ENCODE measurements around the gene PRB2.
"Not testable (repeated sequence)": the region's sequence is repeated elsewhere in the genome, so short reads cannot be mapped to it uniquely, and the experiment has no call there.

The PRB2 gene

GRCh38 chr12:11395467-11395866 lies at the start of gene PRB2:
Gene PRB2, minus strand, starts transcription at chr12:11395567. Its CDS starts 38 bp downstream, at chr12:11395529.
- not testable (repeated sequence) for DNase-seq (ENCODE audit: low read depth, low spot score)

GRCh38 chr12:11437966-11438365 lies 42.6 kb upstream of the PRB2 start:
- no peak for DNase-seq (ENCODE audit: low read depth, low spot score)

GRCh38 chr12:11433664-11434063 lies 38.3 kb upstream of the PRB2 start:
- no peak for DNase-seq (ENCODE audit: low read depth, low spot score)

GRCh38 chr12:11431486-11431885 lies 36.1 kb upstream of the PRB2 start:
- no peak for DNase-seq (ENCODE audit: low read depth, low spot score)

GRCh38 chr12:11427341-11427740 lies 32.0 kb upstream of the PRB2 start:
- DNase-seq (ENCODE audit: low read depth, low spot score), result no peak

- DNase-seq (ENCODE audit: low read depth, low spot score), result no peak
These were observed 17.4 kb upstream of the PRB2 start for GRCh38 chr12:11412731-11413130.

GRCh38 chr12:11408096-11408495 lies 12.7 kb upstream of the PRB2 start:
- DNase-seq (ENCODE audit: low read depth, low spot score), result no peak

GRCh38 chr12:11397366-11397765 lies 2.0 kb upstream of the PRB2 start:
- DNase-seq (ENCODE audit: low read depth, low spot score), result no peak

- not testable (repeated sequence) for DNase-seq (ENCODE audit: low read depth, low spot score)
These were observed 3.9 kb downstream of the PRB2 start for GRCh38 chr12:11391456-11391855.

- not testable (repeated sequence) for DNase-seq (ENCODE audit: low read depth, low spot score)
These were observed 17.9 kb downstream of the PRB2 start for GRCh38 chr12:11377420-11377819.

- DNase-seq (ENCODE audit: low read depth, low spot score), result no peak
These were observed 34.2 kb downstream of the PRB2 start for GRCh38 chr12:11361151-11361550.

- not testable (repeated sequence) for DNase-seq (ENCODE audit: low read depth, low spot score)
These were observed 35.0 kb downstream of the PRB2 start for GRCh38 chr12:11360205-11360883.

GRCh38 chr12:11351736-11352135 lies 43.6 kb downstream of the PRB2 start:
- DNase-seq (ENCODE audit: low read depth, low spot score), result not testable (repeated sequence)

GRCh38 chr12:11348439-11348838 lies 46.9 kb downstream of the PRB2 start:
- no peak for DNase-seq (ENCODE audit: low read depth, low spot score)

- no peak for DNase-seq (ENCODE audit: low read depth, low spot score)
These were observed 47.6 kb downstream of the PRB2 start for GRCh38 chr12:11347810-11348209.

GRCh38 chr12:11344500-11344899 lies 50.9 kb downstream of the PRB2 start:
- no peak for DNase-seq (ENCODE audit: low read depth, low spot score)
